ENCODE data around the gene CLEC1B.
"Not testable (repeated sequence)": the region's sequence is repeated elsewhere in the genome, so short reads cannot be mapped to it uniquely, and the experiment has no call there.

Gene CLEC1B

DNA sequence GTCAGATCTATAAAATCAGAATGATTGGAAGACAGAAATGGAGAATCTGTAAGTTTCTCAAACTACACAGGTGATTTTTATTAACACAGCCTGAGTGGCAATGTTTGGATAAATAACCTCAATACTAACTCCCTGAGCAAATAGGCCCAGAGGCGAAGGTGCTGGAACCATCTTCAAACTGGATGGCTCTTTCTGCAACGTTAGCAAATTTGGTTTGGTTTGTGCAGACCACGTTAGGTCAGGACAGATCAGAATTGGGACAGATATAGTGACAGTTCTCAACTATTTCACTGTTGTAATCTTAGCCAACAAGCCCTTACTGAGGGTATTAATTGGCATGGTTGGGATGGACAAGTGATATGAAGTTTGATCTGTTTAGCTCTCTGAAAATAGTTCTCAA, 22.4 kb upstream of the CLEC1B start:
- Histone ChIP-seq H3K27ac (ENCODE audit: low read depth, low read length) (no peak overlapping the region), H3K9me3 (ENCODE audit: control insufficient read depth, insufficient read depth, low read depth, low read length) (no peaks in the 10 kb centered on the region), H3K36me3 (ENCODE audit: control insufficient read depth, insufficient read depth, low read length) (no peaks in the 10 kb centered on the region), H3K27me3 (ENCODE audit: control insufficient read depth, insufficient read depth, low read length) (no peaks in the 10 kb centered on the region), H3K4me1 (ENCODE audit: control insufficient read depth, insufficient read depth, low read length) (peaks cover 4% of the 10 kb centered on the region), H3K9ac (ENCODE audit: low read length) (no peak overlapping the region), H3K4me3 (ENCODE audit: low read depth, low read length) (no peak overlapping the region)

DNA sequence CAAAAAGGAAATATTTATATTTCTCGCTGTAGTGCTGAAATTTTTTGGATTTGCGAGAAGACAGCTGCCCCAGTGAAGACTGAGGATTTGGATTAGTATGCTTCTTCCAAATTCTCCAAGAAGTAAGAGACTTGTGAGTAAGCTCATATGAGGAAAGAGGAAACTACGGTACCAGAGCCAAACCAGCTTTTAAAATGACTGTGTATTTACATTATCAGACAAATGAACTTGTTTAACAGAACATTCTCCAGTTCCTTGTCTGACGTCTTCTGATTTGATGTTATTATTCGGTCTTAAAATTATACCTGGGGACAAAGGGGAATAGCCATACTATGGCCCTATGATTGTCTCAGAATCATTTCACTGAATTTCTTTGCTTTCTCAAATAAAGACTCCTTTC, 19.5 kb upstream of the CLEC1B start:
- no peaks in the 10 kb centered on the region for H3K9me3 ChIP-seq (ENCODE audit: control insufficient read depth, insufficient read depth, low read depth, low read length)
- H3K9ac ChIP-seq (ENCODE audit: low read length), result no peak overlapping the region
- peaks cover 4% of the 10 kb centered on the region for H3K4me1 ChIP-seq (ENCODE audit: control insufficient read depth, insufficient read depth, low read length)
- no peaks in the 10 kb centered on the region for H3K27me3 ChIP-seq (ENCODE audit: control insufficient read depth, insufficient read depth, low read length)
- H3K27ac ChIP-seq (ENCODE audit: low read depth, low read length), result no peak overlapping the region
- no peaks in the 10 kb centered on the region for H3K36me3 ChIP-seq (ENCODE audit: control insufficient read depth, insufficient read depth, low read length)
- H3K4me3 ChIP-seq (ENCODE audit: low read depth, low read length), result no peak overlapping the region

DNA sequence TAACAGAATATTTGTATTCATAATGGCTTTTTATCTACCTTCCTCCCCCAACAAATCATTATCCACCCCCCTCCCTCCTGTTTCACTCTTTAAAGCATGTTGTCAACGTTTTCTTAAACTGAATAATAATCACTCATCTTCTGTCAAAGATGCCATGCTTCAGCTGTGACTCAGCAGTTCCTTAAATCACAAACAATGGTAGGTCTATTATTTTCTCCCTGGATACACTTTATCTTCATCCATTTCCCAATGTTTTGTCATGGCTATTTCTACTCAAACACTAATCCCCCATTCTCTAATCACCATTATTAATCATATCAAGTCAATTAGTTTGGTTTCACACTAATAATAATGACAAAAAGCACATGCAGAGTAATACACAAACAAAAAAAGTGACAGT, 18.0 kb upstream of the CLEC1B start:
- Histone ChIP-seq H3K9me3 (ENCODE audit: control insufficient read depth, insufficient read depth, low read depth, low read length) (no peaks in the 10 kb centered on the region), H3K4me1 (ENCODE audit: control insufficient read depth, insufficient read depth, low read length) (peaks cover 4% of the 10 kb centered on the region), H3K27ac (ENCODE audit: low read depth, low read length) (no peak overlapping the region), H3K27me3 (ENCODE audit: control insufficient read depth, insufficient read depth, low read length) (no peaks in the 10 kb centered on the region), H3K9ac (ENCODE audit: low read length) (no peak overlapping the region), H3K36me3 (ENCODE audit: control insufficient read depth, insufficient read depth, low read length) (no peaks in the 10 kb centered on the region), H3K4me3 (ENCODE audit: low read depth, low read length) (no peak overlapping the region)

DNA sequence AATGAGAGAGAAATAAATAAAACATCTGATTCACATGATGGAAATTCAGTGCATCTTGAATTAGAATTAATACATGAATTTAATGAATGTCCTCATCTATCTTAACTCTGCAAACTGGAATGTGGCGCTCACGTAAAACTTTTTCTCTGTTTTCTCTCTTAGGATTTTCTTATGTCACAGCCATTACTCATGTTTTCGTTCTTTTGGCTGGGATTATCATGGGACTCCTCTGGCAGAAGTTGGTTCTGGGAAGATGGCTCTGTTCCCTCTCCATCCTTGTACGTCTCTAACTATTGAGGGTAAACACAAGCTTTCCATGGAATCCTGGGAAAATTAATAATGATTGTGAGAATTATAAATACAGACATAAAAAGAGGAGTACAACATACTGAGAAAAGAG, 16.5 kb upstream of the CLEC1B start:
- Histone ChIP-seq H3K9me3 (ENCODE audit: control insufficient read depth, insufficient read depth, low read depth, low read length) (no peaks in the 10 kb centered on the region), H3K9ac (ENCODE audit: low read length) (no peak overlapping the region), H3K36me3 (ENCODE audit: control insufficient read depth, insufficient read depth, low read length) (no peaks in the 10 kb centered on the region), H3K27me3 (ENCODE audit: control insufficient read depth, insufficient read depth, low read length) (no peaks in the 10 kb centered on the region), H3K27ac (ENCODE audit: low read depth, low read length) (no peak overlapping the region), H3K4me3 (ENCODE audit: low read depth, low read length) (no peak overlapping the region), H3K4me1 (ENCODE audit: control insufficient read depth, insufficient read depth, low read length) (peaks cover 4% of the 10 kb centered on the region)

DNA sequence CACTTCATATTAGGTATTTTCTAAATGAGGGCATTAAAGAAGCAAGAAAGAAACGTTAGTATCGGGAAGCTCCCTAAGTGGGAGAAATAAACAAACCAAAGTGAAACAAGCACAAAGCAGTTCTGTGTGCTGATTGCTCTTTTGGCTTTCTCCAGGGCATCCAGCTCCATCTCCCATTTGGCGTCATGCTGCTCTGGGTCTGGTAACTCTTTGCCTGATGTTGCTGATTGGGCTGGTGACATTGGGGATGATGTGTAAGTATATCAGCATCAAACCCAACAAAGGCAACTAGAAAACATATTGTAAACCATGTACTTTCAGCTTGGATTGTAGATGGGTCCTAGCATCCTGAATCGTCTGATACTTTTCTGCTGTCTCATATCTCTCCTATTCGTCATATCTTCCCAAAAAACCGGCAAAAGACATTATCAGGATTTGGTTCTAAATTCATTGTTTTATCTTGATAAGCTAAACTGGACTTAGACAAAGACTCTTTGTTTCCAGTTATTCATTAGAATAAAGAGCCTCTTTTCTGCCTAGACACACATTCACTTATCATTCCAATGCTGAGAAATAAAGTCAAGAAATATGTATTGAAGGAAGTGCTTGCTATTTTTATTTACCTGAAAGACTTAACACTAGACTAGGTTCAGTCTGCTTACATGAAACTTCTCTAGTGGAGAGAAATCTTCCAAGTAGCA, 13.9 kb upstream of the CLEC1B start:
- H3K9ac ChIP-seq (ENCODE audit: low read length), result no peak overlapping the region
- H3K4me3 ChIP-seq (ENCODE audit: low read depth, low read length), result no peak overlapping the region
- H3K27me3 ChIP-seq (ENCODE audit: control insufficient read depth, insufficient read depth, low read length), result no peaks in the 10 kb centered on the region
- no peaks in the 10 kb centered on the region for H3K36me3 ChIP-seq (ENCODE audit: control insufficient read depth, insufficient read depth, low read length)
- peaks cover 4% of the 10 kb centered on the region for H3K4me1 ChIP-seq (ENCODE audit: control insufficient read depth, insufficient read depth, low read length)
- H3K27ac ChIP-seq (ENCODE audit: low read depth, low read length), result no peak overlapping the region
- no peaks in the 10 kb centered on the region for H3K9me3 ChIP-seq (ENCODE audit: control insufficient read depth, insufficient read depth, low read depth, low read length)

DNA sequence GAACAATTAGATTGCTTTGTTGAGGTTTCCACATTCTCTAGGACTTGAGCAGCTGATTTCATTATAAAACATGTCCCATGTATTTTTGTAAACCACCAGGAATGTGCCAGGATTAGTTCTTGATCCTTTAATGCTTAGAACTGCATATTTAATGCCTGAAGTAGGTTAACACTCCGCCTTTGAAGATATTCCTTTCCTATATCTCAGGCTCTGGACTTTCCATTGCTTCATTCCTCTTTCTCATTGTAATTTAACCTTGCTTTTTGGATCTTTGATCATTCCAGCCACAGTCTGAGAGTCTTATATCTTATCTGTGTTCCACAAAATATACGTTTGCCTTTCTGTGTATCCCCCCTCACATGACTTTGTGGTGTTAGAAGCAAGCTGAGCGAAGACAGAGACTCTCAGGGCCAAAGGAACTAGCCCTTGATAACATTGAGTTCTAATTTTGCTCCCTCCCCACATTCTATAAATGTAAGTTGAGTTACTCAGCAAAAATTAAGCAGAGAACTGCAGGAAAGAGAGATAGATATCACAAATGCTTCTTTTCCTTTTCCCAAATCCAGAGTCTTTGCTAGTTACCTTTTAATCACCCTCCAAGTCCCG, 2.4 kb upstream of the CLEC1B start:
- Histone ChIP-seq H3K27ac (ENCODE audit: low read depth, low read length) (no peak overlapping the region), H3K4me1 (ENCODE audit: control insufficient read depth, insufficient read depth, low read length) (no peaks in the 10 kb centered on the region), H3K9me3 (ENCODE audit: control insufficient read depth, insufficient read depth, low read depth, low read length) (no peaks in the 10 kb centered on the region), H3K36me3 (ENCODE audit: control insufficient read depth, insufficient read depth, low read length) (no peaks in the 10 kb centered on the region), H3K9ac (ENCODE audit: low read length) (no peak overlapping the region), H3K27me3 (ENCODE audit: control insufficient read depth, insufficient read depth, low read length) (no peaks in the 10 kb centered on the region), H3K4me3 (ENCODE audit: low read depth, low read length) (no peak overlapping the region)

DNA sequence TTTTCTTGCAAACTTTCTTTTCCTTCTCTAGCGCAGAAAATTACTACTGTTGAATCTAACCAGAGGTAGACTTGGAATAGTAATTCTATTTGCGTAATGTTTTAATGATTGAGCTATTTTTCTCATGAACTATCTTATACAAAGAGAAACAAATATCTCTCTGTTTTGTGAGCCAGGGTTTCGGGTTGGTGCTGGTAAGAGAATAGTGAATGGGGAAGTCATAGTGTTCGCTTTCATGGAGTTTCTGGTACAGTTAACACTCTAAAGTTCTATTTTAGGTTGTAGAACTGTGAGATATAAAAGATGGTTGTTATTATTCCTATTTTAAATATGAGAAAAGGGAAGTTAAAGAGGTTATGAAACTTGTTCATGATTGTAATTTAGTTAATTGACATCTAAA, 6.6 kb downstream of the CLEC1B start:
- H3K4me1 ChIP-seq (ENCODE audit: control insufficient read depth, insufficient read depth, low read length), result no peaks in the 10 kb centered on the region
- H3K27me3 ChIP-seq (ENCODE audit: control insufficient read depth, insufficient read depth, low read length), result no peaks in the 10 kb centered on the region
- H3K27ac ChIP-seq (ENCODE audit: low read depth, low read length), result no peak overlapping the region
- no peak overlapping the region for H3K9ac ChIP-seq (ENCODE audit: low read length)
- H3K9me3 ChIP-seq (ENCODE audit: control insufficient read depth, insufficient read depth, low read depth, low read length), result no peaks in the 10 kb centered on the region
- no peak overlapping the region for H3K4me3 ChIP-seq (ENCODE audit: low read depth, low read length)
- H3K36me3 ChIP-seq (ENCODE audit: control insufficient read depth, insufficient read depth, low read length), result no peaks in the 10 kb centered on the region

DNA sequence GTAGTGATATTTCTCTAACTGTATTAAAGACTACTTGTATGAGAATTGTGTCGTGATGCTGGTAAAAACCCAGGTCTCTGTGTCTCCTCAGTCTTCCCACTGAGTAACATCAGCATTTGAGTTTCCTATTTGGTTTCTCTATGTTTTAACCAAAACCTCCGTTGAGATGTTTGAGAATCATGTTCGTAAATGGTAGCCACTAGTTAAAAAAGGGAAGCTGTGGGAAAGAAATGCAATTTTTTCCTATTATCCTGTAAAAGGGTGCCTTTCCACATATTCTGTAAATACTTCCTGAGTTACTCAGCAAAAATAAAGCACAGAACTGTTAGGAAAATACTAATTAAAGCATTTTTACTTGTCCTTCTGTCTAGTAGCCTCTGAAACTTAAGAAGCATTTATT, 7.0 kb downstream of the CLEC1B start:
- H3K9me3 ChIP-seq (ENCODE audit: control insufficient read depth, insufficient read depth, low read depth, low read length), result no peaks in the 10 kb centered on the region
- no peaks in the 10 kb centered on the region for H3K36me3 ChIP-seq (ENCODE audit: control insufficient read depth, insufficient read depth, low read length)
- H3K4me1 ChIP-seq (ENCODE audit: control insufficient read depth, insufficient read depth, low read length), result no peaks in the 10 kb centered on the region
- no peak overlapping the region for H3K27ac ChIP-seq (ENCODE audit: low read depth, low read length)
- H3K9ac ChIP-seq (ENCODE audit: low read length), result no peak overlapping the region
- H3K4me3 ChIP-seq (ENCODE audit: low read depth, low read length), result no peak overlapping the region
- no peaks in the 10 kb centered on the region for H3K27me3 ChIP-seq (ENCODE audit: control insufficient read depth, insufficient read depth, low read length)

DNA sequence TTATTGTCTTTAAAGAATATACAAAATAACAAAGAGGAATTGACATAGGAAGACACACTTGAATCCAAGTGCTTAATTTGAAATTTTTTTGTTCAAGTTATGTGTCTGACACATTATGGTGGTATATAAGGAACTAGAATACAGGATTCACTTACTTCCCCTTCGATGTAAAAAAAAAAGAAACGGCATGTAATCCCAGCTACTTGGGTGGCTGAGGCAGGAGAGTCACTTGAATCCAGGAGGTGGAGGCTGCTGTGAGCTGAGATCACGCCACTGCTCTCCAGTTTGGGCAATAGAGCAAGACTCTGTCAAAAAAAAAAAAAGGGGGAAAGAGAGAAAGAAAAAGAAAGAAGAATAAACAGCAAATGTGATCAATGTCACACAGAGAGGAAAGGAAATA, 18.8 kb downstream of the CLEC1B start:
- H3K4me3 ChIP-seq (ENCODE audit: low read depth, low read length), result no peak overlapping the region

DNA sequence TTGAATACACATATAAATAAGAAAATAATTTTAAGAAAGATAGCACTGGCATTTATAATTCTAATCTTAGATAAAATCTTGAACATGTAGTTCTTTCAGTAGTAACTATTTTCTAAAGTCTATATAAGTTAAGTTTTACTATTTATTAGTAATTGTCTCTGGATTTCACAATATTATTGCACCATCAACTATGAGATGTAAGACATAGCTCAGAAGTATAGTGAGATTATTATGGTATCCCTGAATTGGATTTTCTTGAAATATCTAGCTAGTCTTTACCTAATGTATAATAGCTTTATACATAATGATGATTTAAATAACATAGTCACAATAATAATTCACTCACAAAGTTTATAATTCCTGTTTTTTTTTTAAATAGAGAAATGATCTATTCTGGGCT, 21.0 kb downstream of the CLEC1B start:
- no peak overlapping the region for H3K9ac ChIP-seq (ENCODE audit: low read length)
- peaks cover 21% of the 10 kb centered on the region for H3K9me3 ChIP-seq (ENCODE audit: control insufficient read depth, insufficient read depth, low read depth, low read length)
- no peaks in the 10 kb centered on the region for H3K36me3 ChIP-seq (ENCODE audit: control insufficient read depth, insufficient read depth, low read length)
- H3K4me1 ChIP-seq (ENCODE audit: control insufficient read depth, insufficient read depth, low read length), result no peaks in the 10 kb centered on the region
- H3K27ac ChIP-seq (ENCODE audit: low read depth, low read length), result no peak overlapping the region
- H3K4me3 ChIP-seq (ENCODE audit: low read depth, low read length), result no peak overlapping the region
- H3K27me3 ChIP-seq (ENCODE audit: control insufficient read depth, insufficient read depth, low read length), result no peaks in the 10 kb centered on the region

More for the DNA sequence above, 18.8 kb downstream of the CLEC1B start:
- Histone ChIP-seq H3K4me1 (ENCODE audit: control insufficient read depth, insufficient read depth, low read length) (peaks cover 7% of the 10 kb centered on the region; the same call in 1 of the 2 replicates), H3K27me3 (ENCODE audit: control insufficient read depth, insufficient read depth, low read length) (no peaks in the 10 kb centered on the region), H3K36me3 (ENCODE audit: control insufficient read depth, insufficient read depth, low read length) (no peaks in the 10 kb centered on the region), H3K9me3 (ENCODE audit: control insufficient read depth, insufficient read depth, low read depth, low read length) (peaks cover 14% of the 10 kb centered on the region), H3K27ac (ENCODE audit: low read depth, low read length) (no peak overlapping the region), H3K9ac (ENCODE audit: low read length) (no peak overlapping the region)

DNA sequence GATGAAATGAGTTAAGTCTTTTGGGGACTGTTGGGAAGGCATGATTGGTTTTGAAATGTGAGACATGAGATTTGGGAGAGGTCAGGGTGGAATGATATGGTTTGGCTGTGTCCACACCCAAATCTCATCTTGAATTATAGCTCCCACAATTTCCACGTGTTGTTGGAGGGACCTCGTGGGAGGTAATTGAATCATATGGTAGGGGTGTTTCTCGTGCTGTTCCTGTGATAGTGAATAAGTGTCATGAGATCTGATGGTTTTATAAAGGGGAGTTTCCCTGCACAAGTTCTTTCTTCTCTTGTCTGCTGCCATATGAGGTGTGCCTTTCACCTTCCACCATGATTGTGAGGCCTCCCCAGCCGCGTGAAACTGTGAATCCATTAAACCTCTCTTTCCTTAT, 22.3 kb downstream of the CLEC1B start:
- not testable (repeated sequence) for H3K4me3 ChIP-seq (ENCODE audit: low read depth, low read length); H3K36me3 ChIP-seq (ENCODE audit: control insufficient read depth, insufficient read depth, low read length); H3K4me1 ChIP-seq (ENCODE audit: control insufficient read depth, insufficient read depth, low read length); H3K27me3 ChIP-seq (ENCODE audit: control insufficient read depth, insufficient read depth, low read length); H3K27ac ChIP-seq (ENCODE audit: low read depth, low read length); H3K9ac ChIP-seq (ENCODE audit: low read length)
- H3K9me3 ChIP-seq (ENCODE audit: control insufficient read depth, insufficient read depth, low read depth, low read length), result peaks cover 21% of the 10 kb centered on the region

All from HUES6 (cell line).